H1 (cell line): ENCODE measurements around the gene SRMS. TPM values are rescaled to one million over a fixed set of nuclear protein-coding genes. Genes with fewer than 3 reads are reported as not detected.

Source experiments
- CTCF ChIA-PET: fragments of 300-600 bp; sonication (Branson Sonifier 250); formaldehyde crosslinking; loops from one replicate; lab custom pipeline; 2021; ENCODE audit not compliant: partially characterized antibody; lab: Charles Lee
- POLR2A ChIA-PET: fragments of 300-600 bp; sonication (Branson Sonifier 250); formaldehyde crosslinking; loops from one replicate; lab custom pipeline; 2021; ENCODE audit warnings: inconsistent platforms; ENCODE audit not compliant: partially characterized antibody; lab: Charles Lee
- DNase-seq, 2 experiments: peaks; one replicate each; pipeline versions ENCODE4 v3.0.0 to v3.0.0-alpha.2; 2010 to 2022; ENCODE audit warnings: low spot score in 2 of 2, low read depth in 1 of 2, mixed read lengths in 1 of 2
- FAIRE-seq: peaks from 2 replicates; lab custom pipeline; 2011; peaks lifted over from hg19 to GRCh38; lab: Jason Lieb, UNC
- H2AFZ ChIP-seq: 2 replicates; pipeline ENCODE4 v1.8.1; 2012; ENCODE audit warnings: low read length, inconsistent platforms
- H2AK5ac ChIP-seq: 2 replicates; pipeline ENCODE4 v1.6.1; 2013; ENCODE audit warnings: low read depth, low read length
- H2BK120ac ChIP-seq: replicated peaks from 2 replicates; pipeline ENCODE3; 2013; ENCODE audit warnings: low read depth, low read length, inconsistent platforms
- H2BK12ac ChIP-seq: 2 replicates; pipeline ENCODE4 v1.6.1; 2013; ENCODE audit warnings: low read depth, low read length
- H2BK15ac ChIP-seq: 2 replicates; pipeline ENCODE4 v1.6.1; 2013; ENCODE audit warnings: low read length
- H2BK20ac ChIP-seq: 2 replicates; pipeline ENCODE4 v1.6.1; 2013; ENCODE audit warnings: low read length
- H2BK5ac ChIP-seq: 2 replicates; pipeline ENCODE4 v1.6.1; 2013; ENCODE audit warnings: low read depth, low read length
- H3K14ac ChIP-seq: 2 replicates; pipeline ENCODE4 v1.6.1; 2013; ENCODE audit warnings: inconsistent platforms; ENCODE audit not compliant: insufficient read length
- H3K18ac ChIP-seq: 2 replicates; pipeline ENCODE4 v1.6.1; 2013; ENCODE audit warnings: low read length; ENCODE audit errors: extremely low read depth
- H3K23ac ChIP-seq: 2 replicates; pipeline ENCODE4 v1.6.1; 2013; ENCODE audit warnings: inconsistent platforms; ENCODE audit not compliant: insufficient read length
- H3K23me2 ChIP-seq: 2 replicates; pipeline ENCODE4 v1.6.1; 2013; ENCODE audit warnings: low read depth, low read length
- H3K27ac ChIP-seq: 2 replicates; pipeline ENCODE4 v1.6.1; 2011; ENCODE audit warnings: low read depth, low read length, inconsistent platforms
- H3K27me3 ChIP-seq, 4 experiments: replicated peaks in 1 of 4; 1 replicate in 1 of 4; 2 replicates in 3 of 4; pipeline versions ENCODE4 v1.6.1 to v1.8.1; 2011 to 2013; ENCODE audit warnings: low read length in 3 of 4, mild to moderate bottlenecking in 3 of 4, inconsistent platforms in 2 of 4, mixed read lengths in 2 of 4, moderate library complexity in 1 of 4; ENCODE audit not compliant: control insufficient read depth in 3 of 4, insufficient read depth in 3 of 4; ENCODE audit errors: extremely low read depth in 1 of 4
- H3K36me3 ChIP-seq, 4 experiments: 2 replicates each; pipeline versions ENCODE4 v1.6.1 to v1.8.1; 2011 to 2013; ENCODE audit warnings: mild to moderate bottlenecking in 4 of 4, low read length in 3 of 4, moderate library complexity in 2 of 4, control low read depth in 1 of 4, inconsistent platforms in 1 of 4; ENCODE audit not compliant: insufficient read depth in 4 of 4, control insufficient read depth in 2 of 4
- H3K4ac ChIP-seq: replicated peaks from 2 replicates; pipeline ENCODE3; 2013; ENCODE audit warnings: low read length, low read depth, mixed read lengths, inconsistent platforms; ENCODE audit not compliant: insufficient read length
- H3K4me1 ChIP-seq, 4 experiments: replicated peaks in 1 of 4; 1 replicate in 1 of 4; 2 replicates in 3 of 4; pipeline versions ENCODE4 v1.6.1 to v1.8.1; 2011 to 2013; ENCODE audit warnings: low read length in 3 of 4, inconsistent platforms in 2 of 4, mixed read lengths in 1 of 4; ENCODE audit not compliant: insufficient read depth in 4 of 4, control insufficient read depth in 3 of 4
- H3K4me2 ChIP-seq, 2 experiments: 2 replicates each; pipeline versions ENCODE4 v1.6.1 to v1.8.1; 2011 to 2013; ENCODE audit warnings: low read depth in 2 of 2, low read length in 2 of 2, control low read depth in 1 of 2, inconsistent platforms in 1 of 2, mild to moderate bottlenecking in 1 of 2; ENCODE audit not compliant: insufficient read depth in 1 of 2
- H3K4me3 ChIP-seq, 4 experiments: fragments of 200-600, 300-600 bp in 1 of 4; sonication (generic), shearing (Covaris generic), sonication (Bioruptor Twin) in 1 of 4; 2 replicates each; pipeline versions ENCODE4 v1.5.1 to v1.8.1; 2011 to 2016; ENCODE audit warnings: low read length in 4 of 4, low read depth in 3 of 4, control low read depth in 2 of 4, inconsistent platforms in 2 of 4, mild to moderate bottlenecking in 2 of 4, mixed read lengths in 1 of 4, moderate library complexity in 1 of 4; ENCODE audit not compliant: insufficient read depth in 2 of 4; ENCODE audit errors: extremely low read depth in 1 of 4
- H3K56ac ChIP-seq: replicated peaks from 2 replicates; pipeline ENCODE3; 2013; ENCODE audit warnings: low read depth, mild to moderate bottlenecking, mixed read lengths, low read length, inconsistent platforms; ENCODE audit not compliant: insufficient read length
- H3K79me1 ChIP-seq: 2 replicates; pipeline ENCODE4 v1.6.1; 2013; ENCODE audit warnings: low read depth, low read length, control low read depth
- H3K79me2 ChIP-seq, 2 experiments: 2 replicates each; pipeline versions ENCODE4 v1.6.1 to v1.8.1; 2012 to 2013; ENCODE audit warnings: low read length in 2 of 2, mild to moderate bottlenecking in 2 of 2, inconsistent platforms in 1 of 2; ENCODE audit not compliant: insufficient read depth in 2 of 2, control insufficient read depth in 1 of 2
- H3K9ac ChIP-seq, 4 experiments: replicated peaks in 1 of 4; 1 replicate in 1 of 4; 2 replicates in 3 of 4; pipeline versions ENCODE4 v1.6.1 to v1.8.1; 2011 to 2013; ENCODE audit warnings: low read depth in 3 of 4, low read length in 3 of 4, control low read depth in 2 of 4, mild to moderate bottlenecking in 2 of 4, moderate library complexity in 2 of 4, inconsistent platforms in 1 of 4; ENCODE audit errors: extremely low read depth in 1 of 4
- H3K9me3 ChIP-seq, 2 experiments: 2 replicates each; pipeline versions ENCODE4 v1.6.1 to v1.8.1; 2012 to 2013; ENCODE audit warnings: mild to moderate bottlenecking in 2 of 2, moderate library complexity in 2 of 2, control low read depth in 1 of 2, inconsistent platforms in 1 of 2, low read depth in 1 of 2, low read length in 1 of 2, mixed read lengths in 1 of 2; ENCODE audit not compliant: insufficient read depth in 2 of 2
- H4K20me1 ChIP-seq, 2 experiments: replicated peaks in 1 of 2; 2 replicates each; pipeline versions ENCODE3 to v1.8.1; 2011 to 2013; ENCODE audit warnings: inconsistent platforms in 2 of 2, low read length in 2 of 2, mild to moderate bottlenecking in 1 of 2; ENCODE audit not compliant: insufficient read depth in 2 of 2, control insufficient read depth in 1 of 2
- H4K5ac ChIP-seq: 2 replicates; pipeline ENCODE4 v1.6.1; 2013; ENCODE audit warnings: low read length, low read depth, mixed read lengths, inconsistent platforms; ENCODE audit not compliant: insufficient read length
- H4K8ac ChIP-seq: 2 replicates; pipeline ENCODE4 v1.8.0; 2013; ENCODE audit warnings: mild to moderate bottlenecking, moderate library complexity, low read length, inconsistent platforms; ENCODE audit not compliant: insufficient read depth; ENCODE audit errors: extremely low read depth
- H4K91ac ChIP-seq: replicated peaks from 2 replicates; pipeline ENCODE3; 2013; ENCODE audit warnings: low read length, mixed read lengths, inconsistent platforms; ENCODE audit not compliant: insufficient read length
- CREB1 ChIP-seq: IDR thresholded peaks from 2 replicates; pipeline ENCODE4 v1.6.1; 2012; ENCODE audit warnings: inconsistent platforms
- CTBP2 ChIP-seq: IDR thresholded peaks from 2 replicates; pipeline ENCODE4 v1.7.0; 2011; ENCODE audit warnings: borderline replicate concordance, mild to moderate bottlenecking, moderate library complexity, mixed read lengths, low read length; ENCODE audit not compliant: insufficient read depth, insufficient read length
- EZH2 ChIP-seq: fragments of 200-600 bp; sonication (generic); IDR thresholded peaks from 2 replicates; pipeline ENCODE4 v1.7.1; 2012; ENCODE audit warnings: low read depth, mild to moderate bottlenecking, moderate library complexity, low read length, inconsistent platforms; ENCODE audit not compliant: severe bottlenecking
- HDAC2 ChIP-seq, 2 experiments: fragments of 300-600 bp in 1 of 2; sonication (generic) in 1 of 2; IDR thresholded peaks; 2 replicates each; pipeline ENCODE4 v1.6.1; 2011 to 2012; ENCODE audit warnings: low read depth in 2 of 2, low read length in 2 of 2, mild to moderate bottlenecking in 2 of 2, moderate library complexity in 2 of 2, borderline replicate concordance in 1 of 2, inconsistent platforms in 1 of 2
- HDAC6 ChIP-seq: IDR thresholded peaks from one replicate; pipeline ENCODE4 v1.7.1; 2012; ENCODE audit warnings: low read depth, mild to moderate bottlenecking, inconsistent platforms, low read length, moderate library complexity
- TAF1 ChIP-seq: IDR thresholded peaks from 2 replicates; pipeline ENCODE4 v1.6.1; 2011; ENCODE audit warnings: mild to moderate bottlenecking, low read depth, low read length
- ZNF274 ChIP-seq: IDR thresholded peaks from 2 replicates; pipeline ENCODE4 v1.7.0; 2012; ENCODE audit warnings: low read length, borderline replicate concordance; ENCODE audit errors: extremely low read depth
- WGBS, 2 experiments: shearing (Covaris generic) in 1 of 2; methylation state at CpG; one replicate each; pipeline versions ENCODE4 v1.1.6 to v1.1.7; 2013 to 2015; ENCODE audit warnings: low lambda C conversion rate in 2 of 2, mixed read lengths in 2 of 2, inconsistent platforms in 1 of 2, low coverage in 1 of 2, missing lambda C conversion rate in 1 of 2; ENCODE audit not compliant: insufficient replicate concordance in 2 of 2, insufficient coverage in 1 of 2, insufficient read length in 1 of 2; ENCODE audit errors: extremely low coverage in 1 of 2, missing lambda C conversion rate in 1 of 2; 5-methylcytosine and 5-hydroxymethylcytosine counted together
- polyA plus RNA-seq, 7 experiments: library from polyadenylated mRNA; depleted of rRNA in 3 of 7; stranded (reverse) in 5 of 7; unstranded in 2 of 7; fragments of >200 nt in 5 of 7; fragments of 200-250 nt in 2 of 7; gene quantifications; 1 replicate in 5 of 7; 2 replicates in 1 of 7; 4 replicates in 1 of 7; pipeline versions ENCODE4 v1.2.1 to v1.2.3, GENCODE V29; 2011 to 2013; ENCODE audit warnings: missing spikeins in 2 of 7, mixed read lengths in 2 of 7
- total RNA-seq: library from RNA; stranded (reverse); fragmentation: NEBNext Ultra II Directional; extraction: Animal tissue kit (Norgen Biotek cat#: 25700); gene quantifications from 2 replicates; pipeline ENCODE4 v1.2.1, GENCODE V29; 2021
- TF ChIP-seq, protein P1 (sequence below): IDR thresholded peaks from 2 replicates; pipeline ENCODE4 v1.6.1; 2012; ENCODE audit warnings: inconsistent platforms

SRMS gene
- total and polyA plus RNA-seq, 2 of the 8 experiments (the other 6 are each of a cell fraction or from before 2014, with no cell fraction given): 0.39 to 0.76 TPM

DNA sequence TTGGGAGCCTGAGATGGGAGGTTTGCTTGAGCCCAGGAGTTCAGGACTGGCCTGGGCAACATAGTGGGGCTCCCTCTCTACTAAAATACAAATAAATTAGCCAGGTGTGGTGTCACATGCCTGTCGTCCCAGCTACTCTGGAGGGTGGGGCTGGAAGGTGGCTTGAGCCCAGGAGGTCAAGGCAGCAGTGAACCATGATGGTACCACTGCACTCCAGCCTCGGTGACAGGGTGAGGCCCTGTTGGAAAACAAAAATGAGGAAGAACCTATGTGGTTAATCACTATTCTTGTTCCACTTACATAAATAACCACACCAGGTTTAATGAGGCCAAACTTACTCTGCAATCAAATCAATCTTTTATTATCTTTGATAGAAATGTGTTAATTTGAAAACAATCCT, 21.6 kb downstream of the SRMS start:
- Histone ChIP-seq H3K23ac (no peak overlapping the region), H4K5ac (no peak overlapping the region), H2AK5ac (no peak overlapping the region), H3K36me3 (peaks cover 0 to 14% (median 0%) of the 10 kb centered on the region in 4 experiments; a peak in 2 of 8 replicates), H4K20me1 (peaks cover 3 to 14% of the 10 kb centered on the region in 2 experiments), H2BK15ac (no peak overlapping the region), H3K56ac (no peak overlapping the region), H4K8ac (no peak overlapping the region), H2BK12ac (no peak overlapping the region), H2BK5ac (no peak overlapping the region), H3K27ac (no peak overlapping the region), H3K79me2 (peaks cover 0 to 4% of the 10 kb centered on the region in 2 experiments; a peak in 1 of 4 replicates), H3K4ac (no peak overlapping the region), H3K4me2 (no peak overlapping the region), H3K4me3 (no peak overlapping the region), H3K79me1 (peaks cover 7% of the 10 kb centered on the region; the same call in 1 of the 2 replicates), H3K18ac (no peak overlapping the region), H3K9ac (no peak overlapping the region), H3K4me1 (peaks cover 0 to 10% (median 3%) of the 10 kb centered on the region in 4 experiments; a peak in 3 of 7 replicates), H2BK20ac (no peak overlapping the region), H4K91ac (no peak overlapping the region), H3K23me2 (peaks cover 7% of the 10 kb centered on the region; the same call in 1 of the 2 replicates), H2BK120ac (no peak overlapping the region), H3K27me3 (no peaks in the 10 kb centered on the region), H3K9me3 (no peaks in the 10 kb centered on the region), H3K14ac (no peak overlapping the region), H2AFZ (no peak overlapping the region)
- TF ChIP-seq CREB1 (no peak), EZH2 (no peak), CTBP2 (no peak), ZNF274 (no peak), TAF1 (no peak), HDAC2 (IDR thresholded peaks at IDR 0.05; ENCODE audit: borderline replicate concordance in 1 of 2, low read depth in 2 of 2, low read length in 2 of 2) (no peak), HDAC6 (no peak)
- TF ChIP-seq, protein P1, sequence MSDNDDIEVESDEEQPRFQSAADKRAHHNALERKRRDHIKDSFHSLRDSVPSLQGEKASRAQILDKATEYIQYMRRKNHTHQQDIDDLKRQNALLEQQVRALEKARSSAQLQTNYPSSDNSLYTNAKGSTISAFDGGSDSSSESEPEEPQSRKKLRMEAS: no peak
- WGBS, 2 experiments: 61% methylated on average over 2 of the region's 2 CpGs; no CpG with 5 or more reads in 1 of the 2 experiments
- no peak for FAIRE-seq
- ChIA-PET CTCF (interaction anchor here (1.2 kb wide), 1 partner anchor 8 kb away, joined by 3 read pairs; no protein-coding TSS in a partner anchor), POLR2A (interaction anchor here (0.9 to 1.3 kb wide), 2 partner anchors 11 to 30 kb away, joined by 4 to 6 read pairs; no protein-coding TSS in a partner anchor)
- DNase-seq: no peak
